H9 (cell line): ENCODE data around the gene SLC2A8. TPM values are rescaled to one million over a fixed set of nuclear protein-coding genes. Genes with fewer than 3 reads are reported as not detected.

ENCODE experiments used
- DNase-seq: peaks from one replicate; pipeline ENCODE4 v3.0.0-alpha.2; 2017
- H2AFZ ChIP-seq: one replicate; pipeline ENCODE4 v1.6.1; 2013; ENCODE audit warnings: mild to moderate bottlenecking, low read length, control low read depth, moderate library complexity
- H2AK5ac ChIP-seq: 2 replicates; pipeline ENCODE4 v1.6.1; 2013; ENCODE audit warnings: low read length, control low read depth, mixed read lengths; ENCODE audit not compliant: insufficient read length
- H2BK120ac ChIP-seq: one replicate; pipeline ENCODE4 v1.6.1; 2013; ENCODE audit warnings: low read depth, mild to moderate bottlenecking, low read length, control low read depth, inconsistent platforms; ENCODE audit not compliant: poor library complexity, severe bottlenecking
- H2BK12ac ChIP-seq: 2 replicates; pipeline ENCODE4 v1.6.1; 2013; ENCODE audit warnings: low read length, control low read depth, mixed read lengths, low read depth; ENCODE audit not compliant: insufficient read length
- H2BK15ac ChIP-seq: 2 replicates; pipeline ENCODE4 v1.6.1; 2013; ENCODE audit warnings: low read depth, low read length, control low read depth
- H2BK20ac ChIP-seq: one replicate; pipeline ENCODE4 v1.6.1; 2013; ENCODE audit warnings: low read depth, mild to moderate bottlenecking, low read length, control low read depth, inconsistent platforms; ENCODE audit not compliant: poor library complexity, severe bottlenecking
- H2BK5ac ChIP-seq: 2 replicates; pipeline ENCODE4 v1.6.1; 2013; ENCODE audit warnings: low read length, control low read depth, mixed read lengths; ENCODE audit not compliant: insufficient read length
- H3K14ac ChIP-seq: 2 replicates; pipeline ENCODE4 v1.6.1; 2013; ENCODE audit warnings: low read length, control low read depth; ENCODE audit not compliant: insufficient read depth
- H3K18ac ChIP-seq: 2 replicates; pipeline ENCODE4 v1.6.1; 2013; ENCODE audit warnings: low read depth, mild to moderate bottlenecking, mixed read lengths, low read length, control low read depth; ENCODE audit not compliant: insufficient read length
- H3K23ac ChIP-seq: 2 replicates; pipeline ENCODE4 v1.6.1; 2013; ENCODE audit warnings: low read length, control low read depth, mixed read lengths, low read depth; ENCODE audit not compliant: insufficient read length
- H3K23me2 ChIP-seq: 2 replicates; pipeline ENCODE4 v1.6.1; 2013; ENCODE audit warnings: low read depth, mild to moderate bottlenecking, mixed read lengths, low read length, control low read depth; ENCODE audit not compliant: insufficient read length, poor library complexity, severe bottlenecking
- H3K27ac ChIP-seq: 2 replicates; pipeline ENCODE4 v1.5.1; 2013; ENCODE audit warnings: low read length, control low read depth, mixed read lengths, low read depth; ENCODE audit not compliant: insufficient read length
- H3K27me3 ChIP-seq: 2 replicates; pipeline ENCODE4 v1.6.1; 2013; ENCODE audit warnings: low read length, control low read depth, inconsistent platforms; ENCODE audit not compliant: insufficient read depth
- H3K4ac ChIP-seq: 2 replicates; pipeline ENCODE4 v1.6.1; 2013; ENCODE audit warnings: low read depth, mild to moderate bottlenecking, control low read depth, inconsistent platforms, low read length, moderate library complexity
- H3K4me1 ChIP-seq: 2 replicates; pipeline ENCODE4 v1.6.1; 2013; ENCODE audit warnings: low read length, control low read depth, inconsistent platforms; ENCODE audit not compliant: insufficient read depth
- H3K4me2 ChIP-seq: 2 replicates; pipeline ENCODE4 v1.6.1; 2013; ENCODE audit warnings: low read length, control low read depth, mixed read lengths; ENCODE audit not compliant: insufficient read length, insufficient read depth
- H3K56ac ChIP-seq: 2 replicates; pipeline ENCODE4 v1.6.1; 2013; ENCODE audit warnings: low read depth, mild to moderate bottlenecking, mixed read lengths, low read length, control low read depth; ENCODE audit not compliant: insufficient read length
- H3K79me1 ChIP-seq: 2 replicates; pipeline ENCODE4 v1.6.1; 2013; ENCODE audit warnings: low read depth, mild to moderate bottlenecking, moderate library complexity, low read length, control low read depth, inconsistent platforms; ENCODE audit not compliant: insufficient read depth, poor library complexity, severe bottlenecking
- H3K79me2 ChIP-seq: 2 replicates; pipeline ENCODE4 v1.6.1; 2013; ENCODE audit warnings: low read length, control low read depth, inconsistent platforms; ENCODE audit not compliant: insufficient read depth
- H3K9ac ChIP-seq: 2 replicates; pipeline ENCODE4 v1.6.1; 2013; ENCODE audit warnings: low read length, control low read depth, mixed read lengths; ENCODE audit not compliant: insufficient read length; ENCODE audit errors: extremely low read depth
- H3K9me3 ChIP-seq: one replicate; pipeline ENCODE4 v1.6.1; 2013; ENCODE audit warnings: low read depth, low read length, inconsistent platforms; ENCODE audit not compliant: control insufficient read depth
- H3T11ph ChIP-seq: one replicate; pipeline ENCODE4 v1.6.1; 2013; ENCODE audit warnings: mild to moderate bottlenecking, low read length, control low read depth, inconsistent platforms
- H4K20me1 ChIP-seq: one replicate; pipeline ENCODE4 v1.6.1; 2013; ENCODE audit not compliant: control insufficient read depth, insufficient read length, insufficient read depth
- H4K5ac ChIP-seq: 2 replicates; pipeline ENCODE4 v1.6.1; 2013; ENCODE audit warnings: low read depth, mild to moderate bottlenecking, mixed read lengths, low read length, control low read depth; ENCODE audit not compliant: insufficient read length
- H4K8ac ChIP-seq: replicated peaks from 2 replicates; pipeline ENCODE4 v1.6.1; 2013; ENCODE audit warnings: low read length, control low read depth, mixed read lengths, low read depth; ENCODE audit not compliant: insufficient read length
- H4K91ac ChIP-seq: 2 replicates; pipeline ENCODE4 v1.6.1; 2013; ENCODE audit warnings: low read depth, mild to moderate bottlenecking, moderate library complexity, mixed read lengths, low read length, control low read depth; ENCODE audit not compliant: insufficient read length
- H3K27ac Mint-ChIP-seq, 3 experiments: 2 replicates in 2 of 3; 3 replicates in 1 of 3; pipeline ENCODE4 v1.8.0; 2020 to 2021; ENCODE audit warnings: mixed read lengths in 3 of 3, mild to moderate bottlenecking in 1 of 3, moderate library complexity in 1 of 3
- H3K27me3 Mint-ChIP-seq: 2 replicates; pipeline ENCODE4 v1.8.0; 2021; ENCODE audit warnings: low read depth, mild to moderate bottlenecking, moderate library complexity, mixed read lengths
- H3K36me3 Mint-ChIP-seq, 3 experiments: 2 replicates in 2 of 3; 3 replicates in 1 of 3; pipeline ENCODE4 v1.8.0; 2020 to 2021; ENCODE audit warnings: low read depth in 3 of 3, mixed read lengths in 3 of 3; ENCODE audit not compliant: insufficient read depth in 1 of 3
- H3K4me1 Mint-ChIP-seq, 2 experiments: 2 replicates each; pipeline ENCODE4 v1.8.0; 2020; ENCODE audit warnings: mixed read lengths in 2 of 2
- H3K4me3 Mint-ChIP-seq, 2 experiments: 2 replicates in 1 of 2; 3 replicates in 1 of 2; pipeline ENCODE4 v1.8.0; 2020 to 2021; ENCODE audit warnings: mild to moderate bottlenecking in 2 of 2, mixed read lengths in 2 of 2, moderate library complexity in 1 of 2
- H3K9me3 Mint-ChIP-seq, 2 experiments: 2 replicates in 1 of 2; 3 replicates in 1 of 2; pipeline ENCODE4 v1.8.0; 2020; ENCODE audit warnings: mild to moderate bottlenecking in 2 of 2, mixed read lengths in 2 of 2, moderate library complexity in 1 of 2
- CTCF ChIP-seq: fragments of 200-600 bp; sonication (generic); conservative IDR thresholded peaks from 3 replicates; pipeline ENCODE4 v1.8.0; 2021; ENCODE audit warnings: antibody characterized with exemption, mild to moderate bottlenecking
- WGBS: extraction: QIAGEN DNeasy Blood & Tissue Kit; methylation state at CpG from one replicate; pipeline ENCODE4 v1.1.7; 2013; ENCODE audit warnings: missing lambda C conversion rate, low lambda C conversion rate, mixed read lengths; ENCODE audit not compliant: insufficient read length; ENCODE audit errors: extremely low coverage; 5-methylcytosine and 5-hydroxymethylcytosine counted together
- total RNA-seq: library from RNA; stranded (reverse); gene quantifications from 2 replicates; pipeline ENCODE4 v1.2.1, GENCODE V29; 2021

The SLC2A8 gene
- total RNA-seq, 1 experiment from 2014 or later, result 38.3 TPM

GRCh38 chr9:127455324-127455992 lies 58.5 kb downstream of the SLC2A8 start:
- peak; percentile 38 for DNase-seq
- no peak overlapping the region for H3K4me3 Mint-ChIP-seq
- no CpG with 5 or more reads among the region's 6 CpGs for whole genome bisulfite sequencing
- peaks cover 2% of the 10 kb centered on the region for H3K27me3 Mint-ChIP-seq
- Histone ChIP-seq H2BK5ac (no peak overlapping the region), H2BK20ac (no peak overlapping the region), H3K27ac (no peak overlapping the region), H3K18ac (no peak overlapping the region), H4K5ac (no peak overlapping the region), H3K79me1 (peaks cover 2% of the 10 kb centered on the region), H2AK5ac (no peak overlapping the region), H3K79me2 (peaks cover 7% of the 10 kb centered on the region; the same call in 1 of the 2 replicates), H4K91ac (no peak overlapping the region), H3K23me2 (peaks cover 7% of the 10 kb centered on the region), H3K23ac (no peak overlapping the region), H3K14ac (no peak overlapping the region), H2BK15ac (no peak overlapping the region), H4K20me1 (no peaks in the 10 kb centered on the region), H3K27me3 (no peaks in the 10 kb centered on the region), H3K4me2 (no peak overlapping the region), H3K56ac (no peak overlapping the region), H3K9ac (no peak overlapping the region), H2BK120ac (no peak overlapping the region), H4K8ac (no peak overlapping the region), H2BK12ac (no peak overlapping the region), H2AFZ (no peak overlapping the region), H3K4me1 (peaks cover 4% of the 10 kb centered on the region), H3K9me3 (no peaks in the 10 kb centered on the region), H3K4ac (no peak overlapping the region), H3T11ph (no peak overlapping the region)
- no peak overlapping the region; a peak in 1 of 7 replicates for H3K27ac Mint-ChIP-seq
- H3K36me3 Mint-ChIP-seq, result peaks cover 21 to 39% (median 32%) of the 10 kb centered on the region in 3 experiments; a peak in 6 of 7 replicates
- H3K4me1 Mint-ChIP-seq, result peaks cover 8 to 10% of the 10 kb centered on the region in 2 experiments
- 0 out of 5 replicates have a peak, but pooled peaks cover 0 to 1% of the 10 kb centered on the region in 2 experiments for H3K9me3 Mint-ChIP-seq
- TF ChIP-seq CTCF, result peak; percentile 42; the same call in 2 of the 3 replicates
